Measurements from ENCODE around the gene RNF213.

The RNF213 gene

GRCh38 chr17:80227666-80228065 is 33.0 kb upstream of the RNF213 start:
- TF ChIP-seq EZH2phosphoT487 (IDR thresholded peaks at IDR 0.05; ENCODE audit: borderline replicate concordance) (no peak), CTCF (conservative IDR thresholded peaks at IDR 0.05; ENCODE audit: low read length) (no peak)
- H3K9me2 ChIP-seq (replicated peaks; ENCODE audit: low read depth, low read length) = no peaks in the 10 kb centered on the region
- no peaks in the 10 kb centered on the region for H3K36me3 ChIP-seq (ENCODE audit: insufficient read depth, low read length)
- H3K27me3 ChIP-seq (ENCODE audit: insufficient read depth, low read length, poor library complexity, severe bottlenecking) = no peaks in the 10 kb centered on the region
- H3K4me3 ChIP-seq (ENCODE audit: low read length, poor library complexity, severe bottlenecking) = no peak overlapping the region
- no peaks in the 10 kb centered on the region for H3K4me1 ChIP-seq (ENCODE audit: insufficient read depth, low read length, poor library complexity, severe bottlenecking)
- H4K20me1 ChIP-seq (ENCODE audit: insufficient read depth, low read length, poor library complexity, severe bottlenecking) = no peaks in the 10 kb centered on the region
- peaks cover 4% of the 10 kb centered on the region; the same call in 1 of the 2 replicates for H3K9me3 ChIP-seq (ENCODE audit: insufficient read depth, low read depth, low read length)
- H3K79me2 ChIP-seq (ENCODE audit: insufficient read depth, low read length) = no peaks in the 10 kb centered on the region
- no peak overlapping the region for H2AFZ ChIP-seq (ENCODE audit: low read length)
- H3K4me2 ChIP-seq (ENCODE audit: low read depth, low read length, poor library complexity, severe bottlenecking) = no peak overlapping the region
- no peak overlapping the region for H3K9ac ChIP-seq (ENCODE audit: low read depth, low read length, poor library complexity, severe bottlenecking)
- no peaks in the 10 kb centered on the region for H3F3A ChIP-seq (ENCODE audit: low read depth)

- H4K20me1 ChIP-seq (ENCODE audit: insufficient read depth, low read length, poor library complexity, severe bottlenecking) = no peaks in the 10 kb centered on the region
- no peaks in the 10 kb centered on the region for H3K27me3 ChIP-seq (ENCODE audit: insufficient read depth, low read length, poor library complexity, severe bottlenecking)
- H3K36me3 ChIP-seq (ENCODE audit: insufficient read depth, low read length) = no peaks in the 10 kb centered on the region
- no peak overlapping the region for H2AFZ ChIP-seq (ENCODE audit: low read length)
- H3K4me2 ChIP-seq (ENCODE audit: low read depth, low read length, poor library complexity, severe bottlenecking) = no peak overlapping the region
- no peaks in the 10 kb centered on the region for H3F3A ChIP-seq (ENCODE audit: low read depth)
- no peaks in the 10 kb centered on the region for H3K9me2 ChIP-seq (replicated peaks; ENCODE audit: low read depth, low read length)
- H3K79me2 ChIP-seq (ENCODE audit: insufficient read depth, low read length) = no peaks in the 10 kb centered on the region
- no peak overlapping the region for H3K4me3 ChIP-seq (ENCODE audit: low read length, poor library complexity, severe bottlenecking)
- H3K4me1 ChIP-seq (ENCODE audit: insufficient read depth, low read length, poor library complexity, severe bottlenecking) = no peaks in the 10 kb centered on the region
- peaks cover 6% of the 10 kb centered on the region; the same call in 1 of the 2 replicates for H3K9me3 ChIP-seq (ENCODE audit: insufficient read depth, low read depth, low read length)
- no peak overlapping the region for H3K9ac ChIP-seq (ENCODE audit: low read depth, low read length, poor library complexity, severe bottlenecking)
- no peak for TF ChIP-seq EZH2phosphoT487 (IDR thresholded peaks at IDR 0.05; ENCODE audit: borderline replicate concordance)
- no peak for TF ChIP-seq CTCF (conservative IDR thresholded peaks at IDR 0.05; ENCODE audit: low read length)
These were observed 32.2 kb upstream of the RNF213 start for GRCh38 chr17:80228477-80228876.

- no peak for TF ChIP-seq CTCF (conservative IDR thresholded peaks at IDR 0.05; ENCODE audit: low read length)
- Histone ChIP-seq H3K4me1 (ENCODE audit: insufficient read depth, low read length, poor library complexity, severe bottlenecking) (no peaks in the 10 kb centered on the region), H3K9ac (ENCODE audit: low read depth, low read length, poor library complexity, severe bottlenecking) (no peak overlapping the region), H2AFZ (ENCODE audit: low read length) (no peak overlapping the region), H3K79me2 (ENCODE audit: insufficient read depth, low read length) (no peaks in the 10 kb centered on the region), H3K9me2 (replicated peaks; ENCODE audit: low read depth, low read length) (no peaks in the 10 kb centered on the region), H4K20me1 (ENCODE audit: insufficient read depth, low read length, poor library complexity, severe bottlenecking) (no peaks in the 10 kb centered on the region), H3K4me2 (ENCODE audit: low read depth, low read length, poor library complexity, severe bottlenecking) (no peak overlapping the region), H3F3A (ENCODE audit: low read depth) (no peaks in the 10 kb centered on the region), H3K4me3 (ENCODE audit: low read length, poor library complexity, severe bottlenecking) (no peak overlapping the region), H3K36me3 (ENCODE audit: insufficient read depth, low read length) (no peaks in the 10 kb centered on the region), H3K9me3 (ENCODE audit: insufficient read depth, low read depth, low read length) (peaks cover 6% of the 10 kb centered on the region; the same call in 1 of the 2 replicates), H3K27me3 (ENCODE audit: insufficient read depth, low read length, poor library complexity, severe bottlenecking) (no peaks in the 10 kb centered on the region)
These were observed 31.6 kb upstream of the RNF213 start for GRCh38 chr17:80229011-80229410.
